Measurements from ENCODE around the gene TEX2. TPM values are rescaled to one million over a fixed set of nuclear protein-coding genes. Genes with fewer than 3 reads are reported as not detected.
A peak's percentile ranks its signal among the peaks of the same experiment; 100 is the strongest.

Gene TEX2
- total RNA-seq, 1 experiment from 2014 or later = 11.7 TPM

- no peak for DNase-seq (ENCODE audit: low spot score)
Observed at GRCh38 chr17:64160378-64160777, 102.7 kb downstream of the TEX2 start.

GRCh38 chr17:64158831-64159590 is 104.0 kb downstream of the TEX2 start:
- no peak for DNase-seq (ENCODE audit: low spot score)

GRCh38 chr17:64158406-64158805 is 104.7 kb downstream of the TEX2 start:
- DNase-seq (ENCODE audit: low spot score) = no peak

- DNase-seq (ENCODE audit: low spot score) = no peak
Observed at GRCh38 chr17:64157669-64158180, 105.3 kb downstream of the TEX2 start.

GRCh38 chr17:64156670-64157069 is 106.4 kb downstream of the TEX2 start:
- DNase-seq (ENCODE audit: low spot score) = no peak

GRCh38 chr17:64155751-64156544 is 107.1 kb downstream of the TEX2 start:
- DNase-seq (ENCODE audit: low spot score) = no peak

- no peak for DNase-seq (ENCODE audit: low spot score)
Observed at GRCh38 chr17:64155129-64155528, 107.9 kb downstream of the TEX2 start.

GRCh38 chr17:64154717-64155116 is 108.3 kb downstream of the TEX2 start:
- DNase-seq (ENCODE audit: low spot score) = no peak

GRCh38 chr17:64154313-64154695 is 108.8 kb downstream of the TEX2 start:
- DNase-seq (ENCODE audit: low spot score) = no peak

- no peak for DNase-seq (ENCODE audit: low spot score)
Observed at GRCh38 chr17:64153565-64154312, 109.3 kb downstream of the TEX2 start.

GRCh38 chr17:64152428-64153125 is 110.5 kb downstream of the TEX2 start:
- DNase-seq (ENCODE audit: low spot score) = no peak

- no peak for DNase-seq (ENCODE audit: low spot score)
Observed at GRCh38 chr17:64151016-64151368, 112.1 kb downstream of the TEX2 start.

- DNase-seq (ENCODE audit: low spot score) = no peak
Observed at GRCh38 chr17:64150237-64151015, 112.6 kb downstream of the TEX2 start.

- DNase-seq (ENCODE audit: low spot score) = no peak
Observed at GRCh38 chr17:64149196-64149595, 113.9 kb downstream of the TEX2 start.

- no peak for DNase-seq (ENCODE audit: low spot score)
Observed at GRCh38 chr17:64148699-64149098, 114.4 kb downstream of the TEX2 start.

GRCh38 chr17:64148017-64148631 is 114.9 kb downstream of the TEX2 start:
- no peak for DNase-seq (ENCODE audit: low spot score)

GRCh38 chr17:64147110-64148016 is 115.7 kb downstream of the TEX2 start:
- DNase-seq (ENCODE audit: low spot score) = no peak

- DNase-seq (ENCODE audit: low spot score) = peak; percentile 48
Observed at GRCh38 chr17:64146418-64147109, 116.5 kb downstream of the TEX2 start.

All from H4 (cell line).